Stromal cell of bone marrow (primary cell): Measurements from ENCODE around the gene SCFD1.
A peak's percentile ranks its signal among the peaks of the same experiment; 100 is the strongest.
"Not testable (repeated sequence)": the region's sequence is repeated elsewhere in the genome, so short reads cannot be mapped to it uniquely, and the experiment has no call there.

Experiments used
- DNase-seq: peaks from one replicate; pipeline ENCODE4 v3.0.0-alpha.2; 2012; ENCODE audit warnings: low read depth

Gene SCFD1

GRCh38 chr14:30621940-30622830, at the start of gene SCFD1:
TSS of gene SCFD1 (plus strand) at chr14:30622319. CDS start at chr14:30622339, 20 bp downstream.
- peak; percentile 79 for DNase-seq

- DNase-seq, result no peak
Measured at GRCh38 chr14:30572771-30573170, 49.3 kb upstream of the SCFD1 start.

DNA sequence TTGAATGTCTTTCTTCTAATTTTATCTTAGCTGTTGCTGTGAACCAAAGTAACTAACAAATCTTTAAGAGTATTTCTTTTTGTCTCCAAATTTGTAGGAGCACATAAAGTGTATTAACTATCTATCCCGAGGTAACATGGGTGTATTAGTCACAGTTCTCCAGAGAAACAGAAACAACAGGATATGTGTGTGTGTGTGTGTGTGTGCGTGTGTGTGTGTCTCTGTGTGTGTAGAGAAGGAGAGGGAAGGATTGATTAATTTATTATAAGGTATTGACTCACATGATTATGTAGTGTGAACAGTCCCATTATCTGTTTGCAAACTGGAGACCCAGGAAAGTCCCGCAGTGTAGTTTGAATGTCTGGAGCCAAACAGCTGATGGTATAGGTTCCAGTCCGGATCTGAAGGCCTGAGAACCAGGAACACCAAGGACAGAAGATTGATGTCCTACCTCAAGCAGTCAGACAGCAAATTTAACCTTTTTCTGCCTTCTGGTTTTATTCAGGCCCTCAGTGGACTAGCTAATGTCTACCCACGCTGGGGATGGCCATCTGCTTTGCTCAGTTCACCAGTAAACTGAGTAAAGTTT, 48.8 kb upstream of the SCFD1 start:
- peak; percentile 66 for DNase-seq

GRCh38 chr14:30573966-30574365, 48.2 kb upstream of the SCFD1 start:
- no peak for DNase-seq

DNA sequence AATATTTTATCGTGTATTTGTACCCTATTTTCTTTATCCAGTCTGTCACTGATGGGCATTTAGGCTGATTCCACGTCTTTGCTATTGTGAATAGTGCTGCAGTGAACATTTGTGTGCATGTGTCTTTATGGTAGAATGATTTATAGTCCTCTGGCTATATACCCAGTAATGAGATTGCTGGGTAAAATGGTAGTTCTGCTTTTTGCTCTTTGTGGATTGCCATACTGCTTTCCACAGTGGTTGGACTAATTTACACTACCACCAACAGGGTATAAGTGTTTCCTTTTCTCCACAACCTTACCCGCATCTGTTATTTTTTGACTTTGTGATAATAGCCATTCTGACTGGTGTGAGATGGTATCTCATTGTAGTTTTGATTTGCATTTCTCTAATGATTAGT, 47.3 kb upstream of the SCFD1 start:
- DNase-seq, result not testable (repeated sequence)

- DNase-seq, result not testable (repeated sequence)
Measured at GRCh38 chr14:30576333-30576732, 45.8 kb upstream of the SCFD1 start.

GRCh38 chr14:30580616-30581282, 41.4 kb upstream of the SCFD1 start:
- no peak for DNase-seq

- DNase-seq, result no peak
Measured at GRCh38 chr14:30581283-30581625, 40.9 kb upstream of the SCFD1 start.

DNA sequence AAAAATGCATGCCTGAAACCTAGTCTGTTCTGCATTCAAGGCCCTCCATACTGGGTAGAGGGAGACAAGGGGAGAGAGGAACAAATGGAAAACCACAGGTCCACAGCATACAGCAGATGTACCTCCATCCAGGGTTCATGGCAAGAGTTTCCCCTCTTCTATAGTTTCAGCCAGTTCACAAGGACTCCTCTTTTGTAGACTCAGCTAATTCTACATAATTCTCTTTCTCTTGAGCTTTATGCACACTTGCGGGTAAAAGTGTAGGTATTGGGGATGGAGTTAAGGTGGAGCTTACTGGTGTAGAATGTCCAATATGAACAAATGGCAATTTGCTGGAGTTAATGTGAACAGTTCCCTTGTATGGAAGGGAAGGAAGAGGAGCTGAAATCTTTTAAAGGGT, 39.7 kb upstream of the SCFD1 start:
- DNase-seq, result no peak

DNA sequence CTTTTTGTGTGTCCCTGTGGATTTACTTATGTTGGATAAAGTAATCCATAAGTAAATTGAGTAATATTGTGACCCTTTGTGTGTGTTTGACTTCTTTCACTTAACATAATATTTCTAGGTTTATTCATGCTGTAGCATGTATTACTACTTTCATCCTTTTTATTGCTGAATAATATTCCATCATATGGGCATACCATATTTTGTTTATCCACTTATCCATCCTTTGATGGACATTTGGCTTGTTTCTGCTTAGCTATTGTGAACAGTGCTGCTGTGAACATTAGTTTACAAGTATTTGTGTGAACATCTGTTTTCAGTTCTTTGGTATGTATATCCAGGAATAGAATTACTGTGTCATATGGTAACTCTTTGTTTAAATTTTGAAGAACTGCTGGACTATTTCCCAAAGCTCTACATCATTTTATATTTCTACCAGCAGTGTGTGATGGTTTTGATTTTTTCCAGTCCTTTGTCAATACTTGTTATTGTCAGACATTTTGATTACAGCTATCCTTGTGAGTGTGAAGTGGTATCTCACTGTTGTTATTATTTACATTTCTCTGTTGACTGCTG, 38.0 kb upstream of the SCFD1 start:
- DNase-seq, result no peak

DNA sequence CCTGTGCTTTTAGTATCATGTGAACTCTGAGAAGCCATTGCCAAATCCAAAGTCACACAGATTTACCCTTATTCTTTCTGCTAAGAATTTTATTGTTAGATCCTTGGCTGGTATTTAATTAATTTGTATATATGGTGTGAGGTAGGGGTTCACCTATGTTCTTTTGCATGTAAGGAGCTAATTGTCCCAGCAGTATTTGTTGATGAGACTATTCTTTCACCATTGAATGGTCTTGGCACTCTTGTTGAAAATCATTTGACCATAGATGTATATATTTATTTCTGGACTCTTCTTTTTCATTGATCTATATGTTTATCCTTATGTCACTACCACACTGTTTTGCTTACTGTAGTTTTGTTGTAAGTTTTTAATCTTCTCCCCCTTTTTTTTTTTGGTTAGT, 36.9 kb upstream of the SCFD1 start:
- no peak for DNase-seq

- DNase-seq, result no peak
Measured at GRCh38 chr14:30587141-30587540, 35.0 kb upstream of the SCFD1 start.

DNA sequence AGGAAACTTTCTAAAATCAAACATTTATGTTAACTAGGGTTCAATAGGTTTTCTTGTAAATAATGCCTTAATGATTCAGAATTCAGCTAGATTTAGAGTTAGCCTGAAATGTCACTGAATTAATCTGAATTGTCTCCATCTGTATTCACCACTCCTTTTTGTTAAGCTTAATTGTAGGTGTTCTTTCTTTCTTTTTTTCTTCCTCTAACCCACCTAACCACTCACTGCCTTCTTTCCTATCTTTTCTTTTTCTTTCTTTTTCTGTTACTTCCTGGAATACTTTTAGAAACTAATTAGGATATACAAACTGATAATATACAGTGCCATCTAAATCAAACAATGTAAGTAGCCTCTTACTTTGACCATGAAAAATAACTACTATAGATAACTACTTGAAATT, 33.2 kb upstream of the SCFD1 start:
- DNase-seq, result no peak

GRCh38 chr14:30596935-30597334, 25.2 kb upstream of the SCFD1 start:
- DNase-seq, result no peak

GRCh38 chr14:30597504-30597903, 24.6 kb upstream of the SCFD1 start:
- no peak for DNase-seq

DNA sequence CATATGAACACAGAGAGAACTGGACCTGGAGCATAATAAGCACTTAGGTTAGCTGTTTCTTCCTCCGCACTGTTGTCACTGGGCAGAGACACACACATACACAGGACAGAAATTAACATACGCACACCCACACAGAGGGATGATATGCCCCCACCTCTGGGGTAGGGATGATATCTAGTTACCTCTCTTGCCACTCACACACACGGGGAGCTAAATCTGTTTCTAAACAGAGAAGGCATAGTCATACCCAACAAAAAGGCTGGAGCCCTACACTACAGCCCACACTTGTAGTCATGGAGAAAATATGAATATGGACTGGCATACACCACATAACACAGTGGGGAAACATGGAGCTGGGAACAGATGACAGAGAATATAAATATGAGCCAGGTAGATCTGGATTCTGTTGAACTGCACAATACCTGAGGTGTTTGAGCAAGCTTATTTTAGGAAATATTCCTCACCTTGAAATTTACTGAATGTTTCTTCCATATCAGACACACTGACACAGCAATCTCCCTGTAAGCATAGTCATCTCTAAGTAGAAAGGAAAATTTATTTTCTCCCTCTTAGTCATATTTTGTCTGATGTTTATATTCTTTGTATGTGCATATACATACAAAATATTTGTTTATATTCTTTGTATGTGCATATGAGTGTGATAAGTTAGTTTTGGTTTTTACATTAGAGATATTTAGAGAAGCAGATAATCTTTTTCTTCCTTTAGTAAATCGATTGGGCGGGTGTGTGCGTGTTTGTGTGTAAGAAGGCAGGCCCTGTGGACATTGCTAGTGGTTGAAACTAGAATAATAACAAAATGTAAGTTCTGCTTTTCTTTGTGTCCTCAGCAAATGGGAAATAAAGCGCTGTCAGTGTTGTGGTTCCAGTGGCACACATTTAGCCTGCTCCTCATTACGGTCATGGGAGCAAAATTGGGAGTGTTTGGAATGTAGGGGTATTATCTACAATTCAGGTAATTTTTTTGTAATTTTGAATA, 20.9 kb upstream of the SCFD1 start:
- DNase-seq, result no peak

GRCh38 chr14:30603402-30603801, 18.7 kb upstream of the SCFD1 start:
- no peak for DNase-seq

DNA sequence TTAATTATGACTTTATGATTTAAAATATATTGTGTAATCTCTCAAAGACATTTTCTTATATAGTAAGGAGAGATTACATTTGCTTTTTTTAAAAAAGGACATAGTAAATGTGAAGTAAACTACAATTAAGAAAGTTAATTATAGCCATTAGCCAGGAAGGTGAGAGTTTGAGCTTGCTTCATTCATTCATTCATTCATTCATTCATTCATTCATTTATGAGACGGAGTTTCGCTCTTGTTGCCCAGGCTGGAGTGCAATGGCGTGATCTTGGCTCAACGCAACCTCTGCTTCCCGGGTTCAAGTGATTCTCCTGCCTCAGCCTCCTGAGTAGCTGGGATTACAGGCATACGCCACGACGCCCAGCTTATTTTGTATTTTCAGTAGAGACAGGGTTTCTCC, 17.4 kb upstream of the SCFD1 start:
- DNase-seq, result not testable (repeated sequence)

- no peak for DNase-seq
Measured at GRCh38 chr14:30607156-30607780, 14.9 kb upstream of the SCFD1 start.

DNA sequence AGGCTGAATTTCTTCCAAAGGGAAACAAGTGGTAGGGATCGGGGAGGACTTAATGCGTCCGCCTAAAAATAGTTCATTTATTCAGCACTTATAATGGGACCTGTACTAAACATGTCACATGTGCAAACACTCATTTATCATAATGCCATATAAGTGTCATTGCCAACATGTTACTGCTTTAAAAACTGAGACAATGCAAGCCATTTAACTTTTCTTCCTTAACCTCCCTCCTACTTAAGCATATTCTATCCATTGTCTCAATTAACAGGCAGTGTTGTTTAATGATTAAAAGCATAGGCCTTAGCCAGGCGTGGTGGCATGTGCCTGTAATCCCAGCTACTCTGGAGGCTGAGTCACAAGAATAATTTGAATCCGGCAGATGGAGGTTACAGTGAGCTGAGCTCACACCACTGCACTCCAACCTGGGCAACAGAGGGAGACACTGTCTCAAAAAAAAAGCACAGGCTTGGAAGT, 13.5 kb upstream of the SCFD1 start:
- DNase-seq, result no peak

DNA sequence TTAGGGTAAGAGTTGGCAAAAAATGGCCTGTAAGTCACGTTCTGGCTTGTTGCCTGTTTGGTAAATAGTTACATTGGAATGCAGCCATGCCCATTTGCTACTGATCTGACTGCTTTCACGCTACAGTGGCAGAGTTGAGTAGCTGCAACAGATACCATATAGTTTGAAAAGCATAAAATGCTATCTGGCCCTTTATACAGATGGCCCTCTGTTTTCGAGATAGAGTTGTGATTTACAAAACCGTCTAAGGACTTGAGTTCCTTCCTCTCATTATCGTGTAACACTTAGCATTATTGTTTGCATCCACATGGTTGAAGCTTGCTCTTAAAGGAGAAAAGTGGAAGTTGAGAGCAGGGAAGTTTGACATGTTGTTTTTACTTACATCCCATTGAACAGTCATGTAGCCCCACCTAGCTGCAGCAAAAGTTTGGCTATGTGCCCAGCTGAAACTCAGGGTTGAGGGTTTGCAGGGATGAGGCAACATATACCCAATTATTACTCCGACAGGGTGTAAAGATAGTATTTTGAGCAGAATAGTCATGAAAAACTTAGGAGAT, 11.3 kb upstream of the SCFD1 start:
- DNase-seq, result peak; percentile 49
